ENCODE results near the gene NT5DC3. TPM values are rescaled to one million over a fixed set of nuclear protein-coding genes. Genes with fewer than 3 reads are reported as not detected.
A peak's percentile ranks its signal among the peaks of the same experiment; 100 is the strongest.

Gene NT5DC3
- total RNA-seq, 1 donor from 2014 or later, result 7.0 TPM

- DNase-seq, result no peak
Observed at GRCh38 chr12:103743788-103744187, 97.2 kb downstream of the NT5DC3 start.

GRCh38 chr12:103742349-103742932 lies 98.6 kb downstream of the NT5DC3 start:
- peak; percentile 32 for DNase-seq

GRCh38 chr12:103737881-103738280 lies 103.2 kb downstream of the NT5DC3 start:
- no peak for DNase-seq

GRCh38 chr12:103736572-103736971 lies 104.5 kb downstream of the NT5DC3 start:
- no peak for DNase-seq

- DNase-seq, result no peak
Observed at GRCh38 chr12:103735291-103735690, 105.7 kb downstream of the NT5DC3 start.

- no peak for DNase-seq
Observed at GRCh38 chr12:103734863-103735262, 106.2 kb downstream of the NT5DC3 start.

GRCh38 chr12:103731539-103731938 lies 109.5 kb downstream of the NT5DC3 start:
- DNase-seq, result no peak

- no peak for DNase-seq
Observed at GRCh38 chr12:103729499-103729898, 111.5 kb downstream of the NT5DC3 start.

GRCh38 chr12:103728323-103728722 lies 112.7 kb downstream of the NT5DC3 start:
- DNase-seq, result no peak

GRCh38 chr12:103727638-103728037 lies 113.4 kb downstream of the NT5DC3 start:
- DNase-seq, result no peak

GRCh38 chr12:103725398-103725797 lies 115.6 kb downstream of the NT5DC3 start:
- DNase-seq, result no peak

Other genes starting within 250 kb of the NT5DC3 start
- gene HSP90B1, start 89.2 kb upstream of the NT5DC3 start, total RNA-seq, result 932 and 1,739 TPM in 2 replicates
- 30.5 and 30.8 TPM in 2 replicates for gene TDG, start 124.6 kb upstream of the NT5DC3 start, total RNA-seq
- gene GLT8D2, start 209.0 kb upstream of the NT5DC3 start, total RNA-seq, result 3.4 and 4.1 TPM in 2 replicates
- gene HCFC2, start 223.3 kb upstream of the NT5DC3 start, total RNA-seq, result 26.9 and 28.6 TPM in 2 replicates